GM18870 (cell line): ENCODE data around the gene ANKRD17.

ENCODE experiments used
- ATAC-seq: cut with Tn5 transposase; IDR thresholded peaks from one replicate; pipeline ENCODE4 v1.9.1; 2021; ENCODE audit warnings: moderate library complexity; ENCODE audit not compliant: unreplicated experiment

The ANKRD17 gene

DNA sequence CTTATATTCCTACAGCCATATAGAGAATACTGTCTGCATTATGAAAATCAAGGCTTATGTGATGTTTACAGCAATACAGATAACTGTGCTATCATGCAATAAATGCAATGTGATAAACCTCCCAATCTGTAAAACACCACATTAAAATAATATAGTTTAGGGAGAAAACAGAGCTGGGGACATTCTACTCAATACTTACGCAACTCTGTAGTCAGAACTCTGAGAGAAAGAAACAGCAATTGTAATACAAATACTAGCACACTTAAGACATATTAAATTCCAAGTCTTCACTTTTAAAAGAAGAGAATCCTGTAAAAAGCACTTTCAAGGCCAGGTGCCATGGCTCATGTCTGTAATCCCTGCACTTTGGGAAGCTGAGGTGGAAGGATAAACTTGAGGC, 61.4 kb downstream of the ANKRD17 start:
- ATAC-seq = no peak

- ATAC-seq = no peak
Measured at GRCh38 chr4:73194064-73194463, 64.5 kb downstream of the ANKRD17 start.

GRCh38 chr4:73193659-73194058, 64.9 kb downstream of the ANKRD17 start:
- ATAC-seq = no peak

- peak; percentile 68 for ATAC-seq
Measured at GRCh38 chr4:73193155-73193554, 65.4 kb downstream of the ANKRD17 start.

- ATAC-seq = no peak
Measured at GRCh38 chr4:73189274-73189810, 69.3 kb downstream of the ANKRD17 start.

DNA sequence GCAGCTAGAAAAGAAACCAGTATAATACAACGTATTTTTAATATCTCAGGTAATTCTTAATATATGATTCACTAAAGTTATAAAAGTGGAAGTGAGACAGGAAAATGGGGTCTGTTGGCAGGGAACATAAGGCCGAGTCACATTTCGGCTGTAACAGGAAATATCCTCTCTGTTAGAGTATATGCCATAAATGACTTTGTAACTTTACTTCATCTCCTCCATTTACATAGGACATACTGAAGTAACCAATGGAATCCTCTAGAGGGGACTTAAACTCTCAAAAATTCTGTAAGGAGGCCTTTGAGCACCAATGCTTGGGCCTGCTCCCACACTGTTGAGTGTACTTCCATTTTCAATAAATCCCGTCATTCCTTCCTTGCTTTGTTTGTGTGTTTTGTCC, 71.3 kb downstream of the ANKRD17 start:
- no peak for ATAC-seq

GRCh38 chr4:73185903-73186302, 72.7 kb downstream of the ANKRD17 start:
- ATAC-seq = no peak

DNA sequence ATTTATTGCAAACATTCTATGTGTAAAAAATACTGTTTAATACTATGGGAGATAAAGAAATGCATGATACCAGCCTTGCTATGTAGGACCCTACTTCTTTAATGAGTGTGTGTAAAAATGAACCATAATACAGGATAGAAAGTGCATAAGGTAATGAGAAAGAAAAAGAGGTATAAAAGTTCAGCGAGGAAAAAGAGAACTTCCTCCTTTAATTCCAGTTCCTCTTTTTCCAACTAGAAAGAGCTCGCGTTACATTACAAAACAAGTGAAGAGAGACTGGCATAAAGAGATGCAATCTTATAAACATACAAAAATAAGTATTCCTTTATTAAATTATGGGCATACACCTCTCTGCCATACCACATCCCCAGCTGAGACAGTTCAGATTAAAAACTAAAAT, 77.4 kb downstream of the ANKRD17 start:
- no peak for ATAC-seq

- ATAC-seq = no peak
Measured at GRCh38 chr4:73178389-73178788, 80.2 kb downstream of the ANKRD17 start.

DNA sequence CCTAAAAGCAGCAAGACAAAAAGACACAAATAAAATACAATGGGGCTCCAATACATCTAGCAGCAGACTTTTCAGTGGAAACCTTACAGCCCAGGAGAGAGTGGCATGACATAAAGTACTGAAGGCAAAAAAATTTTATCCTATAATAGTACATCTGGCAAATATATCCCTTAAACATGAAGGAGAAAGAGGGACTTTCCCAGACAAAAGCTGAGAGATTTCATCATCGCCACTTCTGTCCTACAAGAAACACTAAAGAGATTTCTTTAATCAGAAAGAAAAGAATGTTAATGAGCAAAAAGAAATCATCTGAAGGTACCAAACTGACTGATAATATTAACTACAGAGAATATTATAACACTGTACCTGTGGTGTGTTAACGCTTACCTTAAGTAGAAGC, 86.4 kb downstream of the ANKRD17 start:
- no peak for ATAC-seq

- ATAC-seq = no peak
Measured at GRCh38 chr4:73170518-73171198, 87.9 kb downstream of the ANKRD17 start.

- no peak for ATAC-seq
Measured at GRCh38 chr4:73166212-73166611, 92.4 kb downstream of the ANKRD17 start.

DNA sequence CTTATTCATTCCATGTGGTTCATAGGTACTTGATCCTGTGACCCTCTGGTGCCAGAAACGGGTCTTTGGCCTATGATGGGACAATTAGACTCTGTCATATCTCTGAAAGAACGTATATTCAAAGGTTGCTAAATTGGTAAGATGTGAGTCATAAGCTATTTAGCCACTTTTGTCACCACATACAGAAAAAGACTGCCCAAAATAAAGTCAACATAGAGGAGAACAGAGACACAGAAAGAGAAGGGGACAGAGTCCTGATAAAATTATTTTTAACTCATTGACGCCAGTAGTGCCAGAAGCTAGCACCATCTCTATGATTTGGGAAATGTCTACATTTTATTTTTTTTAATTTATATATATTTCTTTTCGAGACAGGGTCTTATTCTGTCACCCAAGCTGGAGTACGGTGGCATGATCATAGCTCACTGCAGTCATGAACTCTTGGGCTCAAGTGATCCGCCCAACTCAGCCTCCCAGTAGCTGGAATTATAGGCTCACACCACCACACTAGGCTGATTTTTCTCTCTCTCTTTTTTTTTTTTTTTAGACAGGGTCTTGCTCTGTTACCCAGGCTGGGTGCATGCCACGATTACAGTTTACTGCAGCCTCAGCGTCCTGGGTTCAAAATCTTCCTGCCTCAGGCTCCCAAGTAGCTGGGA, 96.9 kb downstream of the ANKRD17 start:
- no peak for ATAC-seq

- ATAC-seq = no peak
Measured at GRCh38 chr4:73156394-73156793, 102.2 kb downstream of the ANKRD17 start.

GRCh38 chr4:73152893-73153292, 105.7 kb downstream of the ANKRD17 start:
- ATAC-seq = no peak

DNA sequence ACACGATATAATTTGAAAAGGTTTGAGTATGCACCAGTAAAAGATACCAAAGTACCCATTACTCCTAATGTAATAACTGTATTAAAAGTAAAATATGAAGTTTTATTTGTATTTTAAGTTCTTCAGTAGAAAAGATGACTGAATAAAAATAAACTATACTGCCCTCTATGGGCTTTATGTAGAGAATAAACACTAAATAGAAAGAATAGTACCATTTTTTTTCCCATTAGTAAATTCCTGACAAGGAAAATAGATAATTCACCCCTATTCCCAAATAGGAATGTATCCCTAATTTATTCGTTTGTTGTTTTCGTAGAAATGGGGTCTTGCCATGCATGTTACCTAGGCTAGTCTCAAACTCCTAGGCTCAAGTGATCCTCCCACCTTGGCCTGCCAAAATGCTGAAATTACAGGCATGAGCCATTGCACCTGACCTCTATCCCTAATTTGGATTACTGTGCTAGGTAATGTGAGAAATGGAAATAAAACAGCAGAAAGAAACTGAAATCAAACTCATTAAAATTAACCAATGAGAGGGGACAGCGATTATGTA, 115.5 kb downstream of the ANKRD17 start:
- ATAC-seq = no peak

- ATAC-seq = no peak
Measured at GRCh38 chr4:73139991-73140390, 118.6 kb downstream of the ANKRD17 start.

- ATAC-seq = no peak
Measured at GRCh38 chr4:73139245-73139644, 119.4 kb downstream of the ANKRD17 start.

DNA sequence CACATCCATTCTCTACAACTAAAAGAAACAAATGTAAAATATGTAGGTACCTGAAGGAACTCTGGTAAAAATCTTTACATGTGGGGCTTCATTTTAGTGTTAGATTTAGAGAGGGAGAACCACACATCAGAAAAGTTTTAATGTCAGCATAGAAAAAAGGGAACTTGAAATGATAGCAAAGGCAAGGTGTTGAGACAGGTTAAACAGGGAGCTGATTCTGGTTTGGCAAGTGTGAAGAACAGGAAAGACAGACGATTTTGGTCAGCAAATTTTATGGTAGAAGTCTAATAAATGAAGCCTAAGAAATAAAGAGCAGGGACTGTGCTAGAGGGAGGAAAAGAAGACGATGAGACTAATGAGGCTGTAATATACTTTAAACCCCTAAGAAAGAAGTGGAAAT, 121.5 kb downstream of the ANKRD17 start:
- ATAC-seq = no peak

DNA sequence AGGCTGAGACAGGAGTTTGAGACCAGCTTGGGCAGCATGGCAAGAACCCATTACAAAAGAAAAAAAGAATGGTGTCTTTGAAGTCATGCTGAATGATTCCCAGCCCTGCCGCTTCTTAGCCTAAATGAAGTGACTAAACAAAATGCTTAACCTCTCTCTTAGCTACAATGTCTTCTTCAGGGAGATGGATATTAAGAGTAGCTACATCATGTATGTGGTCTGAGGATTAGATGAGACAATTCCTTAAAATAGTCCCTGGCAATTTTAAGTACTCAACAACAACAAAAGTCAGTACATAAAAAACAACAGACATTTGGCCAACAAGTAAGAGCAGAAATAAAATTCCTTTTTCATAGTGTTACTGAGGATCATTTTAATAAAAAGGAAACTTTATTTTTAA, 124.8 kb downstream of the ANKRD17 start:
- ATAC-seq = no peak

- no peak for ATAC-seq
Measured at GRCh38 chr4:73131281-73131680, 127.3 kb downstream of the ANKRD17 start.

GRCh38 chr4:73129319-73129718, 129.3 kb downstream of the ANKRD17 start:
- no peak for ATAC-seq
